HG03354 (cell line): ENCODE measurements around the gene CBLN4.

Experiments
- ATAC-seq: cut with Tn5 transposase; IDR thresholded peaks from one replicate; pipeline ENCODE4 v1.9.1; 2021; ENCODE audit warnings: mild to moderate bottlenecking; ENCODE audit not compliant: unreplicated experiment, poor library complexity, severe bottlenecking

Gene CBLN4

DNA sequence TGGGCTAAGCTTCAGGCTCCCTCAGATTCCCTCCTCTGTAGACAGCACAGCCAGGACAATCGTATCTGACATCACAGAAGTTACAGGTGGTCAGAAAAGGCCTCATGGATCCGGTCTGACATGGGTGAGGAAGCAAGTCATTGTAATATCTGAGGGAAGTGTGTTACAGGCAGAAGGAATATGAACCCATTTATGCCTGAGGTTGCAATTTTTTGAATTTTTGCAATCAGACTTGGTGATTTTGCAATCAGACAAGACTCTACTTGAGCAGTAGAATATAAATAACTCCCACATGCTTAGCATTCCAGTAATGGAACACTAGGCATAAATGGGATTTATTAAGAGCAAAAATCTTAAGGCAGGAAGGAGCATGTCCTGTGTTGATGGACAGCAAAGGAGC lies 52.1 kb downstream of the CBLN4 start:
- ATAC-seq: no peak

GRCh38 chr20:55947701-55948100 lies 57.6 kb downstream of the CBLN4 start:
- ATAC-seq: no peak
